OCI-LY1 (cell line): ENCODE data around the gene GABBR2.

ENCODE experiments used
- H2AFZ ChIP-seq: fragments of 200-600 bp; sonication (generic), shearing (Covaris generic); 2 replicates; pipeline ENCODE4 v1.6.0; 2014; ENCODE audit warnings: antibody characterized with exemption, mild to moderate bottlenecking, low read length
- H3F3A ChIP-seq: fragments of 200-600 bp; sonication (generic), shearing (Covaris generic); 2 replicates; pipeline ENCODE4 v1.6.0; 2014; ENCODE audit warnings: mild to moderate bottlenecking, antibody characterized with exemption, low read length, moderate library complexity; ENCODE audit not compliant: insufficient read depth
- H3K27ac ChIP-seq: fragments of 200-600 bp; sonication (generic); 2 replicates; pipeline ENCODE4 v1.5.1; 2014; ENCODE audit warnings: low read length, mixed run types, mild to moderate bottlenecking, low read depth; ENCODE audit not compliant: poor library complexity, severe bottlenecking
- H3K27me3 ChIP-seq: fragments of 200-600 bp; sonication (generic); 2 replicates; pipeline ENCODE4 v1.6.0; 2014; ENCODE audit warnings: antibody characterized with exemption, mild to moderate bottlenecking, low read length, moderate library complexity; ENCODE audit not compliant: insufficient read depth
- H3K36me3 ChIP-seq: fragments of 200-600 bp; sonication (generic); 2 replicates; pipeline ENCODE4 v1.6.1; 2014; ENCODE audit warnings: mild to moderate bottlenecking, antibody characterized with exemption, low read length, moderate library complexity, mixed read lengths; ENCODE audit not compliant: insufficient read depth
- H3K4me1 ChIP-seq: fragments of 200-600 bp; sonication (generic); 2 replicates; pipeline ENCODE4 v1.5.1; 2014; ENCODE audit warnings: mild to moderate bottlenecking, low read length, moderate library complexity; ENCODE audit not compliant: insufficient read depth, severe bottlenecking
- H3K4me2 ChIP-seq: fragments of 200-600 bp; sonication (generic), shearing (Covaris generic); 2 replicates; pipeline ENCODE4 v1.6.1; 2014; ENCODE audit warnings: low read length
- H3K4me3 ChIP-seq: fragments of 200-600 bp; sonication (generic); 2 replicates; pipeline ENCODE4 v1.5.1; 2014; ENCODE audit warnings: low read length, low read depth, mild to moderate bottlenecking, mixed read lengths; ENCODE audit not compliant: poor library complexity, severe bottlenecking
- H3K79me2 ChIP-seq: fragments of 200-600 bp; shearing (Covaris generic); 2 replicates; pipeline ENCODE4 v1.6.1; 2016; ENCODE audit warnings: mixed run types, low read length, mixed read lengths; ENCODE audit not compliant: insufficient read depth
- H3K9ac ChIP-seq: fragments of 200-600 bp; sonication (generic), shearing (Covaris generic); 2 replicates; pipeline ENCODE4 v1.6.1; 2014; ENCODE audit warnings: mild to moderate bottlenecking, low read length, mixed read lengths
- H3K9me2 ChIP-seq: fragments of 200-600 bp; sonication (generic), shearing (Covaris generic); 2 replicates; pipeline ENCODE4 v1.6.1; 2014; ENCODE audit warnings: low read depth, mild to moderate bottlenecking, low read length, mixed read lengths
- H3K9me3 ChIP-seq: fragments of 200-600 bp; shearing (Covaris generic); 2 replicates; pipeline ENCODE4 v1.6.1; 2014; ENCODE audit warnings: low read length, mixed read lengths
- H4K20me1 ChIP-seq: fragments of 200-600 bp; sonication (generic), shearing (Covaris generic); 2 replicates; pipeline ENCODE4 v1.6.0; 2016; ENCODE audit warnings: mild to moderate bottlenecking, low read length; ENCODE audit not compliant: insufficient read depth
- EZH2 ChIP-seq: fragments of 200-600 bp; sonication (generic), shearing (Covaris generic); IDR thresholded peaks from 2 replicates; pipeline ENCODE4 v1.8.0; 2017; ENCODE audit warnings: borderline replicate concordance, mixed run types, mild to moderate bottlenecking, antibody characterized with exemption, low read length, moderate library complexity, mixed read lengths
- TF ChIP-seq, protein P1 (sequence below): fragments of 200-600 bp; sonication (generic), shearing (Covaris generic); IDR thresholded peaks from 2 replicates; pipeline ENCODE4 v1.5.1; 2017; ENCODE audit warnings: mild to moderate bottlenecking, antibody characterized with exemption, low read length, moderate library complexity, mixed read lengths

GABBR2 gene

DNA sequence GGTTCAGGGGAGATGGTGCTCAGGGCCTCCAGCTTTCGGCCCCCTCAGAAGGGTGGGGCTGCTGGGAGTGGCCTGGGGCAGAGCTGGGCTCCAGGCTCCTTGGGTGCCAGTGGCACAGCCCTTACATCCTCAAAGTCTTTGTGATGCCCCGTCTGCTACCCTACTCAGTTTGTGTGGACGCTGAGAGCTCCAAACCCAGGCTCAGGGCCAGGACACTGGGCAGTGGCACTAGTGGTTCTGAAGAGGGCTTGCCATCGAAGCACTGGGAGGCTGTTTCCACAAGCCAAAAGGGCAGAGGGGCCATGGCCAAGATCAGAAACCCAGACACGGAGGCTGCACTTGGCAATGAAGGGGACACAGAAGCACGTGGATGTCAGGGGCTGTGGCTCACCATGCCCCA is 99.1 kb downstream of the GABBR2 start:
- Histone ChIP-seq H3K4me3 (no peak overlapping the region), H3K9me2 (no peaks in the 10 kb centered on the region), H3K9me3 (no peaks in the 10 kb centered on the region), H3K4me1 (no peaks in the 10 kb centered on the region), H3K4me2 (no peak overlapping the region), H3K36me3 (no peaks in the 10 kb centered on the region), H3K27ac (no peak overlapping the region), H2AFZ (no peak overlapping the region), H3F3A (no peaks in the 10 kb centered on the region), H3K27me3 (no peaks in the 10 kb centered on the region), H4K20me1 (no peaks in the 10 kb centered on the region), H3K9ac (no peak overlapping the region), H3K79me2 (no peaks in the 10 kb centered on the region)
- TF ChIP-seq, protein P1, sequence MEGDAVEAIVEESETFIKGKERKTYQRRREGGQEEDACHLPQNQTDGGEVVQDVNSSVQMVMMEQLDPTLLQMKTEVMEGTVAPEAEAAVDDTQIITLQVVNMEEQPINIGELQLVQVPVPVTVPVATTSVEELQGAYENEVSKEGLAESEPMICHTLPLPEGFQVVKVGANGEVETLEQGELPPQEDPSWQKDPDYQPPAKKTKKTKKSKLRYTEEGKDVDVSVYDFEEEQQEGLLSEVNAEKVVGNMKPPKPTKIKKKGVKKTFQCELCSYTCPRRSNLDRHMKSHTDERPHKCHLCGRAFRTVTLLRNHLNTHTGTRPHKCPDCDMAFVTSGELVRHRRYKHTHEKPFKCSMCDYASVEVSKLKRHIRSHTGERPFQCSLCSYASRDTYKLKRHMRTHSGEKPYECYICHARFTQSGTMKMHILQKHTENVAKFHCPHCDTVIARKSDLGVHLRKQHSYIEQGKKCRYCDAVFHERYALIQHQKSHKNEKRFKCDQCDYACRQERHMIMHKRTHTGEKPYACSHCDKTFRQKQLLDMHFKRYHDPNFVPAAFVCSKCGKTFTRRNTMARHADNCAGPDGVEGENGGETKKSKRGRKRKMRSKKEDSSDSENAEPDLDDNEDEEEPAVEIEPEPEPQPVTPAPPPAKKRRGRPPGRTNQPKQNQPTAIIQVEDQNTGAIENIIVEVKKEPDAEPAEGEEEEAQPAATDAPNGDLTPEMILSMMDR, result no peak
- TF ChIP-seq EZH2, result no peak

DNA sequence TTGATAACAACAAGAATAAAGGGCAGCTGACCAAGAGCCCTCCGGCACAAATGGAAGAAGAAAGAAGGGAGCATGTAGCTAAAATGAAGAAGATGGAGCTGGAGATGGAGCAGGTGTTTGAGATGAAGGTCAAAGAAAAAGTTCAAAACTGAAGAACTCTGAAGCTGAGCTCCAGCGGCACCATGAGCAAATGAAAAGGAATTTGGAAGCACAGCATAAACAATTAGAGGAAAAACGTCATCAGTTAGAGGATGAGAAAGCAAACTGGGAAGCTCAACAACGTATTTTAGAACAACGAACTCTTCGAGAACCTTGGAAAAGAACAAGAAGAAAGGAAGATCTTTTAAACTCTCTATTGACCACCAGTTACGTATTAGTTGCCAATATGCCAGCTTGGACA is 100.9 kb downstream of the GABBR2 start:
- no peak overlapping the region for H2AFZ ChIP-seq
- no peak overlapping the region for H3K4me2 ChIP-seq
- H3K27me3 ChIP-seq, result no peaks in the 10 kb centered on the region
- no peak overlapping the region for H3K4me3 ChIP-seq
- H3K79me2 ChIP-seq, result no peaks in the 10 kb centered on the region
- no peaks in the 10 kb centered on the region for H3K9me2 ChIP-seq
- no peaks in the 10 kb centered on the region for H3K4me1 ChIP-seq
- TF ChIP-seq EZH2, result no peak
- TF ChIP-seq, protein P1, result no peak
- H3K36me3 ChIP-seq, result no peaks in the 10 kb centered on the region
- H3K9ac ChIP-seq, result no peak overlapping the region
- H3K9me3 ChIP-seq, result no peaks in the 10 kb centered on the region
- no peak overlapping the region for H3K27ac ChIP-seq
- H4K20me1 ChIP-seq, result no peaks in the 10 kb centered on the region
- no peaks in the 10 kb centered on the region for H3F3A ChIP-seq

DNA sequence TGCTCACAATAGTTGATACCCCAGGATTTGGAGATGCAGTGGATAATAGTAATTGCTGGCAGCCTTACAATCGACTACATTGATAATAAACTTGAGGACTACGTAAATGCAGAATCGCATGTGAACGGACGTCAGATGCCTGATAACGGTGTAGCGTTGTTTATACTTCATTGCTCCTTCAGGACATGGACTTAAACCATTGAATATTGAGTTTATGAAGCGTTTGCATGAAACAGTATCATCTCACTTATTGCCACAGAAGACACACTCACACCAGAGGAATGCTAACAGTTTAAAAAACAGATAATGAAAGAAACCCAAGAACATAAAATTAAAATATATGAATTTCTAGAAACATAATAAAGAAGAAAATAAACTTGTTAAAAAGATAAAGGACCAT is 101.6 kb downstream of the GABBR2 start:
- Histone ChIP-seq H3K9me2 (no peaks in the 10 kb centered on the region), H3K9ac (no peak overlapping the region), H3K79me2 (no peaks in the 10 kb centered on the region), H2AFZ (no peak overlapping the region), H3K36me3 (no peaks in the 10 kb centered on the region), H3K9me3 (no peaks in the 10 kb centered on the region), H3K27me3 (no peaks in the 10 kb centered on the region), H3F3A (no peaks in the 10 kb centered on the region), H3K4me1 (no peaks in the 10 kb centered on the region), H3K4me3 (no peak overlapping the region), H4K20me1 (no peaks in the 10 kb centered on the region), H3K4me2 (no peak overlapping the region), H3K27ac (no peak overlapping the region)
- no peak for TF ChIP-seq EZH2
- TF ChIP-seq, protein P1, result no peak
